OCI-LY7 (cell line): ENCODE measurements around the gene CLEC16A. TPM values are rescaled to one million over a fixed set of nuclear protein-coding genes. Genes with fewer than 3 reads are reported as not detected.

ENCODE experiments used
- BruUV-seq: library from RNA; stranded (reverse); fragments of 400-500 nt; replicated peaks from 2 replicates; lab custom pipeline; 2021; lab: Mats Ljungman, UMichigan
- CTCF ChIA-PET: fragments of 300-600 bp; sonication (Branson Sonifier 250); formaldehyde crosslinking; loops from one replicate; lab custom pipeline; 2022; ENCODE audit warnings: antibody characterized with exemption; ENCODE audit not compliant: unreplicated experiment; lab: Charles Lee
- POLR2A ChIA-PET: fragments of 300-600 bp; sonication (Branson Sonifier 250); formaldehyde crosslinking; loops from one replicate; lab custom pipeline; 2022; ENCODE audit warnings: antibody characterized with exemption; lab: Charles Lee
- DNase-seq: peaks from one replicate; pipeline ENCODE4 v3.0.0-alpha.2; 2015; ENCODE audit warnings: low spot score
- H2AFZ ChIP-seq: fragments of 200-600 bp; sonication (generic), shearing (Covaris generic); 2 replicates; pipeline ENCODE4 v1.6.1; 2014; ENCODE audit warnings: mild to moderate bottlenecking, antibody characterized with exemption, low read length, moderate library complexity
- H3K27ac ChIP-seq: fragments of 200-600 bp; sonication (generic); 2 replicates; pipeline ENCODE4 v1.5.1; 2014; ENCODE audit warnings: mixed run types, low read depth, mild to moderate bottlenecking, moderate library complexity, low read length, inconsistent platforms; ENCODE audit not compliant: poor library complexity, severe bottlenecking
- H3K36me3 ChIP-seq: fragments of 200-600 bp; sonication (generic); 2 replicates; pipeline ENCODE4 v1.6.1; 2014; ENCODE audit warnings: mild to moderate bottlenecking, antibody characterized with exemption, low read length, moderate library complexity, mixed read lengths; ENCODE audit not compliant: insufficient read depth
- H3K4me1 ChIP-seq: fragments of 200-600 bp; sonication (generic); 2 replicates; pipeline ENCODE4 v1.5.1; 2014; ENCODE audit warnings: mild to moderate bottlenecking, low read length; ENCODE audit not compliant: insufficient read depth, poor library complexity, severe bottlenecking
- H3K4me2 ChIP-seq: fragments of 200-600 bp; sonication (generic); 2 replicates; pipeline ENCODE4 v1.6.1; 2014; ENCODE audit warnings: mild to moderate bottlenecking, low read length
- H3K4me3 ChIP-seq: fragments of 200-600 bp; sonication (generic); 2 replicates; pipeline ENCODE4 v1.5.1; 2014; ENCODE audit warnings: mild to moderate bottlenecking, low read depth, low read length; ENCODE audit not compliant: poor library complexity, severe bottlenecking
- H3K79me2 ChIP-seq: fragments of 200-600 bp; sonication (generic); 2 replicates; pipeline ENCODE4 v1.6.1; 2016; ENCODE audit warnings: low read depth, mild to moderate bottlenecking, low read length, moderate library complexity, mixed read lengths; ENCODE audit not compliant: insufficient read depth
- H3K9me2 ChIP-seq: fragments of 200-600 bp; sonication (generic); 2 replicates; pipeline ENCODE4 v1.6.1; 2016; ENCODE audit warnings: mild to moderate bottlenecking, low read length, mixed read lengths; ENCODE audit not compliant: insufficient read depth
- H3K9me3 ChIP-seq: fragments of 200-600 bp; sonication (generic); 2 replicates; pipeline ENCODE4 v1.6.1; 2014; ENCODE audit warnings: mild to moderate bottlenecking, mixed run types, low read length, mixed read lengths
- H4K20me1 ChIP-seq: fragments of 200-600 bp; sonication (generic); 2 replicates; pipeline ENCODE4 v1.6.1; 2014; ENCODE audit warnings: mild to moderate bottlenecking, antibody characterized with exemption, low read length, moderate library complexity, mixed read lengths; ENCODE audit not compliant: insufficient read depth
- CTCF ChIP-seq: fragments of 200-600 bp; sonication (generic); conservative IDR thresholded peaks from 2 replicates; pipeline ENCODE4 v1.5.1; 2014; ENCODE audit warnings: mild to moderate bottlenecking, antibody characterized with exemption, low read length, moderate library complexity, mixed read lengths
- EZH2phosphoT487 ChIP-seq: fragments of 200-600 bp; sonication (generic); IDR thresholded peaks from 2 replicates; pipeline ENCODE4 v1.6.1; 2018; ENCODE audit warnings: low read depth, borderline replicate concordance, mild to moderate bottlenecking, mixed run types, antibody characterized with exemption, low read length, moderate library complexity, mixed read lengths
- intact Hi-C: fragments of 100-400 bp; cut with micrococcal nuclease; formaldehyde crosslinking; loops from one replicate; pipeline ENCODE4 v1.10.0; 2022; ENCODE audit not compliant: unreplicated experiment
- total RNA-seq, 2 experiments: library from RNA; depleted of rRNA in 1 of 2; stranded (reverse); fragments of >200 nt in 1 of 2; shearing (Covaris generic) in 1 of 2; gene quantifications; 2 replicates each; pipeline ENCODE4 v1.2.3, GENCODE V29; 2014 to 2022

CLEC16A gene
- total RNA-seq, 2 experiments from 2014 or later = 26.2 to 50.9 TPM

GRCh38 chr16:11093572-11094074 lies 149.3 kb downstream of the CLEC16A start:
- Histone ChIP-seq H3K36me3 (peaks cover 26% of the 10 kb centered on the region), H3K9me2 (no peaks in the 10 kb centered on the region), H3K4me1 (peaks cover 25% of the 10 kb centered on the region), H3K27ac (peak overlapping the region; percentile 53), H3K9me3 (no peaks in the 10 kb centered on the region), H3K79me2 (no peaks in the 10 kb centered on the region), H3K4me3 (no peak overlapping the region), H3K4me2 (peak overlapping the region; percentile 47), H4K20me1 (no peaks in the 10 kb centered on the region), H2AFZ (no peak overlapping the region)
- intact Hi-C loops = loop anchor here (5.0 kb wide), 1 partner anchor 279 kb away; no protein-coding TSS in a partner anchor
- TF ChIP-seq EZH2phosphoT487 (no peak), CTCF (no peak)
- DNase-seq = no peak
- CTCF ChIA-PET = interaction anchor here (0.5 kb wide), 1 partner anchor 866 kb away, joined by 5 read pairs; no protein-coding TSS in a partner anchor
- BruUV-seq = no TSS peak
- POLR2A ChIA-PET = interaction anchor here (1.6 kb wide), 1 partner anchor 13 kb away, joined by 4 read pairs; no protein-coding TSS in a partner anchor

DNA sequence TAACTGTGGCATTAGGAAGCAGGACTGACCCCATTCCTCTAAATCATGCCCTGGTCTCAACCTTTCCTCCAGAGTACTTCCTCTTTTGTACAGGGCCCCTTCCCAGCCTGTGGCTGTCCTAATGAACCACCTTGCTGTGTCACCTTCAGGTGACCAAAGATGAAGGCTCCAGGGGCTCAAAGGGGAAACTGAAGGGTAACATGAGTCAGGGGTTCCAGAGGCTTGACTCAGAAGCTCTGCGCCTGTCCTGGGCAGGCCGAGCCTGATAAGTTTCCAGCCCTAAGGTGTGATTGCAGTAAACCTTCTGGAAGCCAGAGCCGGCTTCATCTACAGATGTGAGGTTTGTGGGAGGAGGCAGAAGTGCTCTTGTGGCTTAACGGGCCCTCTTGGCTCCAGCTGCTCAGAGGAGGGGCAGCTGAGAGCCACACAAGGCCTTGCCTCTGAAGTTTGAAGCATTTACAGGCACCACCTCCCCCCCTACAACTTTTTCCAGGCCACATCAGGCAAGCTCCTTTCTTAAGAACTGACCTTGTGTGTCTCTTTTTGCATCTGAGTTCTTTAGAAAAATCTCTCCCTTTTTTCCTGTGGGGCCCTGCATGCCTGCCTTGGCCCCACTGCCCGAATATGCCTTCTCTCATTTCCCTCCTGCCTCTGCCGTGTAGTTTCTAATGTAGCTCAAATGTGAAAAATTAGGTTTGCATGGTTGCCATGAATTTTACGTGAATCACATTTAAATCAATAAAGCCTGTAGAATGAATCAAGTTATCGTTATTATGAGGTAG lies 149.9 kb downstream of the CLEC16A start:
- Histone ChIP-seq H3K79me2 (no peaks in the 10 kb centered on the region), H3K27ac (peak overlapping the region; percentile 53), H3K4me2 (peak overlapping the region; percentile 47), H3K9me2 (no peaks in the 10 kb centered on the region), H4K20me1 (no peaks in the 10 kb centered on the region), H3K4me1 (peaks cover 27% of the 10 kb centered on the region), H3K4me3 (no peak overlapping the region), H3K9me3 (no peaks in the 10 kb centered on the region), H3K36me3 (peaks cover 29% of the 10 kb centered on the region), H2AFZ (no peak overlapping the region)
- POLR2A ChIA-PET = interaction anchor here (0.6 to 1.6 kb wide), 9 partner anchors 12 to 867 kb away, joined by 3 to 4 read pairs (median 3); no protein-coding TSS in a partner anchor
- no TSS peak for BruUV-seq
- CTCF ChIA-PET = interaction anchor here (0.5 kb wide), 1 partner anchor 866 kb away, joined by 5 read pairs; no protein-coding TSS in a partner anchor
- intact Hi-C loops = loop anchor here (5.0 kb wide), 1 partner anchor 278 kb away; no protein-coding TSS in a partner anchor
- TF ChIP-seq CTCF (no peak), EZH2phosphoT487 (no peak)
- peak; percentile 69 for DNase-seq
